ENCODE data around the gene TTR.

Gene TTR

GRCh38 chr18:31617031-31617717 is 25.5 kb downstream of the TTR start:
- DNase-seq: no peak

- no peak for DNase-seq
Measured at GRCh38 chr18:31618801-31619200, 27.1 kb downstream of the TTR start.

- no peak for DNase-seq
Measured at GRCh38 chr18:31619291-31619690, 27.6 kb downstream of the TTR start.

GRCh38 chr18:31624892-31625640 is 33.4 kb downstream of the TTR start:
- DNase-seq: no peak

- DNase-seq: no peak
Measured at GRCh38 chr18:31626409-31626808, 34.7 kb downstream of the TTR start.

GRCh38 chr18:31630549-31630948 is 38.9 kb downstream of the TTR start:
- DNase-seq: no peak

GRCh38 chr18:31631526-31631925 is 39.8 kb downstream of the TTR start:
- no peak for DNase-seq

GRCh38 chr18:31632356-31632755 is 40.7 kb downstream of the TTR start:
- no peak for DNase-seq

GRCh38 chr18:31633392-31634330 is 42.0 kb downstream of the TTR start:
- no peak for DNase-seq

- no peak for DNase-seq
Measured at GRCh38 chr18:31634331-31634713, 42.6 kb downstream of the TTR start.

- DNase-seq: no peak
Measured at GRCh38 chr18:31636387-31636786, 44.7 kb downstream of the TTR start.

- DNase-seq: no peak
Measured at GRCh38 chr18:31637445-31637844, 45.8 kb downstream of the TTR start.

GRCh38 chr18:31643003-31643402 is 51.3 kb downstream of the TTR start:
- no peak for DNase-seq

- DNase-seq: no peak
Measured at GRCh38 chr18:31645411-31645810, 53.7 kb downstream of the TTR start.

- DNase-seq: no peak
Measured at GRCh38 chr18:31646332-31647126, 54.9 kb downstream of the TTR start.

- DNase-seq: no peak
Measured at GRCh38 chr18:31647127-31647753, 55.6 kb downstream of the TTR start.
